ENCODE results near the gene SCUBE2. TPM values are rescaled to one million over a fixed set of nuclear protein-coding genes. Genes with fewer than 3 reads are reported as not detected.

The SCUBE2 gene
- total RNA-seq, 1 donor from 2014 or later: 1.9 TPM

GRCh38 chr11:9120664-9121468 is 29.5 kb upstream of the SCUBE2 start:
- H3K9me3 Mint-ChIP-seq (ENCODE audit: unreplicated experiment): no peaks in the 10 kb centered on the region
- H3K27ac Mint-ChIP-seq (ENCODE audit: unreplicated experiment): no peak overlapping the region
- DNase-seq (ENCODE audit: extremely low spot score, unreplicated experiment): peak; percentile 49
- peak; percentile 18 for TF ChIP-seq CTCF (IDR thresholded peaks at IDR 0.05)
- peaks cover 18% of the 10 kb centered on the region for H3K36me3 Mint-ChIP-seq (ENCODE audit: unreplicated experiment)
- peaks cover 3% of the 10 kb centered on the region for H3K4me1 Mint-ChIP-seq (ENCODE audit: unreplicated experiment)
- H3K4me3 Mint-ChIP-seq (ENCODE audit: unreplicated experiment): no peak overlapping the region
- H3K27me3 Mint-ChIP-seq (ENCODE audit: unreplicated experiment): no peaks in the 10 kb centered on the region

GRCh38 chr11:9118277-9118676 is 26.9 kb upstream of the SCUBE2 start:
- no peak for TF ChIP-seq CTCF (IDR thresholded peaks at IDR 0.05)
- Mint-ChIP-seq H3K4me3 (ENCODE audit: unreplicated experiment) (no peak overlapping the region), H3K4me1 (ENCODE audit: unreplicated experiment) (peaks cover 2% of the 10 kb centered on the region), H3K36me3 (ENCODE audit: unreplicated experiment) (peaks cover 33% of the 10 kb centered on the region), H3K27ac (ENCODE audit: unreplicated experiment) (no peak overlapping the region), H3K27me3 (ENCODE audit: unreplicated experiment) (no peaks in the 10 kb centered on the region), H3K9me3 (ENCODE audit: unreplicated experiment) (peaks cover 9% of the 10 kb centered on the region)
- DNase-seq (ENCODE audit: extremely low spot score, unreplicated experiment): no peak

GRCh38 chr11:9112075-9112474 is 20.7 kb upstream of the SCUBE2 start:
- Mint-ChIP-seq H3K27me3 (ENCODE audit: unreplicated experiment) (no peaks in the 10 kb centered on the region), H3K4me3 (ENCODE audit: unreplicated experiment) (no peak overlapping the region), H3K9me3 (ENCODE audit: unreplicated experiment) (peaks cover 25% of the 10 kb centered on the region), H3K4me1 (ENCODE audit: unreplicated experiment) (no peaks in the 10 kb centered on the region), H3K27ac (ENCODE audit: unreplicated experiment) (no peak overlapping the region), H3K36me3 (ENCODE audit: unreplicated experiment) (peaks cover 37% of the 10 kb centered on the region)
- no peak for DNase-seq (ENCODE audit: extremely low spot score, unreplicated experiment)
- TF ChIP-seq CTCF (IDR thresholded peaks at IDR 0.05): no peak

- no peak overlapping the region for H3K4me3 Mint-ChIP-seq (ENCODE audit: unreplicated experiment)
These were observed 18.7 kb upstream of the SCUBE2 start for GRCh38 chr11:9109858-9110731.

More at GRCh38 chr11:9109858-9110731, 18.7 kb upstream of the SCUBE2 start:
- peak; percentile 4 for DNase-seq (ENCODE audit: extremely low spot score, unreplicated experiment)
- H3K27ac Mint-ChIP-seq (ENCODE audit: unreplicated experiment): no peak overlapping the region
- no peak for TF ChIP-seq CTCF (IDR thresholded peaks at IDR 0.05)
- H3K9me3 Mint-ChIP-seq (ENCODE audit: unreplicated experiment): peaks cover 25% of the 10 kb centered on the region
- no peaks in the 10 kb centered on the region for H3K27me3 Mint-ChIP-seq (ENCODE audit: unreplicated experiment)
- no peaks in the 10 kb centered on the region for H3K4me1 Mint-ChIP-seq (ENCODE audit: unreplicated experiment)
- H3K36me3 Mint-ChIP-seq (ENCODE audit: unreplicated experiment): peaks cover 27% of the 10 kb centered on the region

Measured in osteocyte (in vitro differentiated cells).